Measurements from ENCODE around the gene ZNF766. TPM values are rescaled to one million over a fixed set of nuclear protein-coding genes. Genes with fewer than 3 reads are reported as not detected.

The ZNF766 gene
- total and polyA plus RNA-seq, 9 of the 15 experiments (the other 6 are each of a cell fraction or from before 2014, with no cell fraction given), result 6.7 to 23.0 (median 11.2) TPM

DNA sequence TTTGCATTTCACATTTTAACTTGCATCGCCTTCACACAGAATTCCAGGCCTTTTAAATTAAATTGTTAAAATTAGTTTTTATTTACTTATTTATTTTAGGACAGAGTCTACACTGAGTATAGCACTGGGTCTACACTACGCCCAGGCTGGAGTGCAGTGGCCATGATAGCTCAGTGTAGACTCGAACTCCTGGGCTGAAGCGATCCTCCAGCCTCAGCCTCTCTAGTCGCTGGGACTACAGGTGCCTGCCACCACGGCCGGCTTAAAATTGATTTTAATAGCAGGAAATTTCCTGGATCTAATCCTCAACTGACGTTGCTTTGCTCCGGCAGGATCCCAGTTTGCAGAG lies 66.4 kb downstream of the ZNF766 start (continued):
- TF ChIP-seq, protein P1, sequence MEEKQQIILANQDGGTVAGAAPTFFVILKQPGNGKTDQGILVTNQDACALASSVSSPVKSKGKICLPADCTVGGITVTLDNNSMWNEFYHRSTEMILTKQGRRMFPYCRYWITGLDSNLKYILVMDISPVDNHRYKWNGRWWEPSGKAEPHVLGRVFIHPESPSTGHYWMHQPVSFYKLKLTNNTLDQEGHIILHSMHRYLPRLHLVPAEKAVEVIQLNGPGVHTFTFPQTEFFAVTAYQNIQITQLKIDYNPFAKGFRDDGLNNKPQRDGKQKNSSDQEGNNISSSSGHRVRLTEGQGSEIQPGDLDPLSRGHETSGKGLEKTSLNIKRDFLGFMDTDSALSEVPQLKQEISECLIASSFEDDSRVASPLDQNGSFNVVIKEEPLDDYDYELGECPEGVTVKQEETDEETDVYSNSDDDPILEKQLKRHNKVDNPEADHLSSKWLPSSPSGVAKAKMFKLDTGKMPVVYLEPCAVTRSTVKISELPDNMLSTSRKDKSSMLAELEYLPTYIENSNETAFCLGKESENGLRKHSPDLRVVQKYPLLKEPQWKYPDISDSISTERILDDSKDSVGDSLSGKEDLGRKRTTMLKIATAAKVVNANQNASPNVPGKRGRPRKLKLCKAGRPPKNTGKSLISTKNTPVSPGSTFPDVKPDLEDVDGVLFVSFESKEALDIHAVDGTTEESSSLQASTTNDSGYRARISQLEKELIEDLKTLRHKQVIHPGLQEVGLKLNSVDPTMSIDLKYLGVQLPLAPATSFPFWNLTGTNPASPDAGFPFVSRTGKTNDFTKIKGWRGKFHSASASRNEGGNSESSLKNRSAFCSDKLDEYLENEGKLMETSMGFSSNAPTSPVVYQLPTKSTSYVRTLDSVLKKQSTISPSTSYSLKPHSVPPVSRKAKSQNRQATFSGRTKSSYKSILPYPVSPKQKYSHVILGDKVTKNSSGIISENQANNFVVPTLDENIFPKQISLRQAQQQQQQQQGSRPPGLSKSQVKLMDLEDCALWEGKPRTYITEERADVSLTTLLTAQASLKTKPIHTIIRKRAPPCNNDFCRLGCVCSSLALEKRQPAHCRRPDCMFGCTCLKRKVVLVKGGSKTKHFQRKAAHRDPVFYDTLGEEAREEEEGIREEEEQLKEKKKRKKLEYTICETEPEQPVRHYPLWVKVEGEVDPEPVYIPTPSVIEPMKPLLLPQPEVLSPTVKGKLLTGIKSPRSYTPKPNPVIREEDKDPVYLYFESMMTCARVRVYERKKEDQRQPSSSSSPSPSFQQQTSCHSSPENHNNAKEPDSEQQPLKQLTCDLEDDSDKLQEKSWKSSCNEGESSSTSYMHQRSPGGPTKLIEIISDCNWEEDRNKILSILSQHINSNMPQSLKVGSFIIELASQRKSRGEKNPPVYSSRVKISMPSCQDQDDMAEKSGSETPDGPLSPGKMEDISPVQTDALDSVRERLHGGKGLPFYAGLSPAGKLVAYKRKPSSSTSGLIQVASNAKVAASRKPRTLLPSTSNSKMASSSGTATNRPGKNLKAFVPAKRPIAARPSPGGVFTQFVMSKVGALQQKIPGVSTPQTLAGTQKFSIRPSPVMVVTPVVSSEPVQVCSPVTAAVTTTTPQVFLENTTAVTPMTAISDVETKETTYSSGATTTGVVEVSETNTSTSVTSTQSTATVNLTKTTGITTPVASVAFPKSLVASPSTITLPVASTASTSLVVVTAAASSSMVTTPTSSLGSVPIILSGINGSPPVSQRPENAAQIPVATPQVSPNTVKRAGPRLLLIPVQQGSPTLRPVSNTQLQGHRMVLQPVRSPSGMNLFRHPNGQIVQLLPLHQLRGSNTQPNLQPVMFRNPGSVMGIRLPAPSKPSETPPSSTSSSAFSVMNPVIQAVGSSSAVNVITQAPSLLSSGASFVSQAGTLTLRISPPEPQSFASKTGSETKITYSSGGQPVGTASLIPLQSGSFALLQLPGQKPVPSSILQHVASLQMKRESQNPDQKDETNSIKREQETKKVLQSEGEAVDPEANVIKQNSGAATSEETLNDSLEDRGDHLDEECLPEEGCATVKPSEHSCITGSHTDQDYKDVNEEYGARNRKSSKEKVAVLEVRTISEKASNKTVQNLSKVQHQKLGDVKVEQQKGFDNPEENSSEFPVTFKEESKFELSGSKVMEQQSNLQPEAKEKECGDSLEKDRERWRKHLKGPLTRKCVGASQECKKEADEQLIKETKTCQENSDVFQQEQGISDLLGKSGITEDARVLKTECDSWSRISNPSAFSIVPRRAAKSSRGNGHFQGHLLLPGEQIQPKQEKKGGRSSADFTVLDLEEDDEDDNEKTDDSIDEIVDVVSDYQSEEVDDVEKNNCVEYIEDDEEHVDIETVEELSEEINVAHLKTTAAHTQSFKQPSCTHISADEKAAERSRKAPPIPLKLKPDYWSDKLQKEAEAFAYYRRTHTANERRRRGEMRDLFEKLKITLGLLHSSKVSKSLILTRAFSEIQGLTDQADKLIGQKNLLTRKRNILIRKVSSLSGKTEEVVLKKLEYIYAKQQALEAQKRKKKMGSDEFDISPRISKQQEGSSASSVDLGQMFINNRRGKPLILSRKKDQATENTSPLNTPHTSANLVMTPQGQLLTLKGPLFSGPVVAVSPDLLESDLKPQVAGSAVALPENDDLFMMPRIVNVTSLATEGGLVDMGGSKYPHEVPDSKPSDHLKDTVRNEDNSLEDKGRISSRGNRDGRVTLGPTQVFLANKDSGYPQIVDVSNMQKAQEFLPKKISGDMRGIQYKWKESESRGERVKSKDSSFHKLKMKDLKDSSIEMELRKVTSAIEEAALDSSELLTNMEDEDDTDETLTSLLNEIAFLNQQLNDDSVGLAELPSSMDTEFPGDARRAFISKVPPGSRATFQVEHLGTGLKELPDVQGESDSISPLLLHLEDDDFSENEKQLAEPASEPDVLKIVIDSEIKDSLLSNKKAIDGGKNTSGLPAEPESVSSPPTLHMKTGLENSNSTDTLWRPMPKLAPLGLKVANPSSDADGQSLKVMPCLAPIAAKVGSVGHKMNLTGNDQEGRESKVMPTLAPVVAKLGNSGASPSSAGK (IDR thresholded peaks at IDR 0.05), result no peak
- TF ChIP-seq GTF2E2 (tag; IDR thresholded peaks at IDR 0.05), result no peak
- TF ChIP-seq KLF1 (tag; IDR thresholded peaks at IDR 0.05), result no peak
- TF ChIP-seq ZBTB7A (IDR thresholded peaks at IDR 0.05; ENCODE audit: borderline replicate concordance, control insufficient read depth, low read depth, low read length), result no peak
- TF ChIP-seq ESRRA (IDR thresholded peaks at IDR 0.05; ENCODE audit: borderline replicate concordance, low read depth), result no peak
